CD8-positive, alpha-beta memory T cell (primary cell): ENCODE data around the gene ORAI3. TPM values are rescaled to one million over a fixed set of nuclear protein-coding genes. Genes with fewer than 3 reads are reported as not detected.

Experiments used
- CTCF ChIA-PET: fragments of 350-600 bp; sonication (Branson Sonifier 250); formaldehyde crosslinking; loops from one replicate; lab custom pipeline; 2021; ENCODE audit warnings: antibody characterized with exemption; lab: Charles Lee
- POLR2A ChIA-PET: fragments of 350-600 bp; sonication (Branson Sonifier 250); formaldehyde crosslinking; loops from one replicate; lab custom pipeline; 2021; ENCODE audit warnings: antibody characterized with exemption; lab: Charles Lee
- DNase-seq, 5 donors: peaks; one replicate each; pipeline versions ENCODE4 v3.0.0 to v3.0.0-alpha.2; 2020 to 2022; ENCODE audit warnings: mixed read lengths in 1 of 5
- H3K27ac ChIP-seq: one replicate; pipeline ENCODE4 v1.7.0; 2013; ENCODE audit warnings: low read depth, mild to moderate bottlenecking, low read length, moderate library complexity
- H3K27me3 ChIP-seq: 2 replicates; pipeline ENCODE4 v1.7.0; 2013; ENCODE audit warnings: low read length, mild to moderate bottlenecking; ENCODE audit not compliant: insufficient read depth, poor library complexity, severe bottlenecking
- H3K36me3 ChIP-seq: 2 replicates; pipeline ENCODE4 v1.7.0; 2013; ENCODE audit warnings: mild to moderate bottlenecking, low read length, moderate library complexity; ENCODE audit not compliant: insufficient read depth
- H3K4me1 ChIP-seq: 2 replicates; pipeline ENCODE4 v1.7.0; 2013; ENCODE audit warnings: mild to moderate bottlenecking, low read length, moderate library complexity; ENCODE audit not compliant: insufficient read depth
- H3K4me3 ChIP-seq: 2 replicates; pipeline ENCODE4 v1.7.0; 2013; ENCODE audit warnings: mild to moderate bottlenecking, low read length
- H3K9me3 ChIP-seq: 2 replicates; pipeline ENCODE4 v1.7.0; 2013; ENCODE audit warnings: mild to moderate bottlenecking, low read length
- H3K27ac Mint-ChIP-seq, 8 donors: one replicate each; pipeline ENCODE4 v1.8.0; 2020 to 2021; ENCODE audit warnings: mixed read lengths in 8 of 8, mild to moderate bottlenecking in 6 of 8, inconsistent platforms in 3 of 8, moderate library complexity in 3 of 8
- H3K27me3 Mint-ChIP-seq, 2 donors: one replicate each; pipeline ENCODE4 v1.8.0; 2020 to 2021; ENCODE audit warnings: mixed read lengths in 2 of 2, mild to moderate bottlenecking in 1 of 2, moderate library complexity in 1 of 2
- H3K36me3 Mint-ChIP-seq, 3 donors: one replicate each; pipeline ENCODE4 v1.8.0; 2020 to 2021; ENCODE audit warnings: mixed read lengths in 3 of 3, inconsistent platforms in 1 of 3, mild to moderate bottlenecking in 1 of 3
- H3K4me1 Mint-ChIP-seq, 3 donors: one replicate each; pipeline ENCODE4 v1.8.0; 2020 to 2021; ENCODE audit warnings: mixed read lengths in 3 of 3, inconsistent platforms in 1 of 3, mild to moderate bottlenecking in 1 of 3
- H3K4me3 Mint-ChIP-seq, 7 donors: one replicate each; pipeline ENCODE4 v1.8.0; 2020 to 2021; ENCODE audit warnings: mixed read lengths in 7 of 7, mild to moderate bottlenecking in 6 of 7, moderate library complexity in 4 of 7, inconsistent platforms in 2 of 7
- H3K9me3 Mint-ChIP-seq, 5 donors: one replicate each; pipeline ENCODE4 v1.8.0; 2020 to 2022; ENCODE audit warnings: mixed read lengths in 5 of 5, mild to moderate bottlenecking in 3 of 5, moderate library complexity in 2 of 5, inconsistent platforms in 1 of 5
- polyA plus RNA-seq: library from polyadenylated mRNA; unstranded; fragments of 300-500 nt; fragmentation: Illumina TruSeq; gene quantifications from one replicate; pipeline ENCODE4 v1.2.3, GENCODE V29; 2021
- total RNA-seq, 2 experiments: library from RNA; stranded (reverse); gene quantifications; one replicate each; pipeline ENCODE4 v1.2.3, GENCODE V29; 2021

ORAI3 gene
- total and polyA plus RNA-seq, 3 experiments from 2014 or later: 8.5 to 25.8 (median 8.8) TPM

GRCh38 chr16:30958175-30959079 is 9.6 kb downstream of the ORAI3 start:
- Histone ChIP-seq H3K27me3 (no peaks in the 10 kb centered on the region), H3K4me1 (peaks cover 24% of the 10 kb centered on the region), H3K27ac (peak overlapping the region; percentile 57), H3K9me3 (no peaks in the 10 kb centered on the region), H3K36me3 (peaks cover 29% of the 10 kb centered on the region), H3K4me3 (peak overlapping the region; percentile 40)
- H3K4me3 Mint-ChIP-seq: peak overlapping the region; percentile 85 to 93 (median 88)
- peak in 1 of 5 donors; percentile 57 for DNase-seq
- H3K27ac Mint-ChIP-seq: peak overlapping the region; percentile 84 to 96 (median 93)
- H3K4me1 Mint-ChIP-seq: peaks cover 27 to 44% (median 28%) of the 10 kb centered on the region in 3 donors
- no peaks in the 10 kb centered on the region for H3K27me3 Mint-ChIP-seq
- peaks cover 0 to 52% (median 14%) of the 10 kb centered on the region in 3 donors for H3K36me3 Mint-ChIP-seq
- CTCF ChIA-PET: interaction anchor here (0.9 to 1.0 kb wide), 3 partner anchors 26 to 145 kb away, joined by 3 to 5 read pairs (median 4); partner anchors contain the start of gene HSD3B7
- POLR2A ChIA-PET: interaction anchor here (1.1 kb wide), 1 partner anchor 184 kb away, joined by 4 read pairs; no protein-coding TSS in a partner anchor
- no peaks in the 10 kb centered on the region for H3K9me3 Mint-ChIP-seq

GRCh38 chr16:30961384-30961783 is 12.5 kb downstream of the ORAI3 start:
- H3K4me3 Mint-ChIP-seq: peak overlapping the region in 1 of 7 donors; percentile 67
- ChIA-PET CTCF (no interaction called here), POLR2A (no interaction called here)
- no peaks in the 10 kb centered on the region for H3K9me3 Mint-ChIP-seq
- Histone ChIP-seq H3K36me3 (peaks cover 35% of the 10 kb centered on the region), H3K27me3 (no peaks in the 10 kb centered on the region), H3K27ac (no peak overlapping the region), H3K4me1 (peaks cover 23% of the 10 kb centered on the region), H3K4me3 (no peak overlapping the region), H3K9me3 (no peaks in the 10 kb centered on the region)
- H3K27ac Mint-ChIP-seq: peak overlapping the region in 1 of 8 donors; percentile 96
- DNase-seq: no peak
- H3K36me3 Mint-ChIP-seq: peaks cover 0 to 79% (median 20%) of the 10 kb centered on the region in 3 donors
- peaks cover 23 to 39% (median 25%) of the 10 kb centered on the region in 3 donors for H3K4me1 Mint-ChIP-seq
- H3K27me3 Mint-ChIP-seq: no peaks in the 10 kb centered on the region

- Histone ChIP-seq H3K27me3 (no peaks in the 10 kb centered on the region), H3K27ac (no peak overlapping the region), H3K4me1 (peaks cover 10% of the 10 kb centered on the region), H3K36me3 (peaks cover 39% of the 10 kb centered on the region), H3K4me3 (no peak overlapping the region), H3K9me3 (no peaks in the 10 kb centered on the region)
- peaks cover 6 to 86% (median 27%) of the 10 kb centered on the region in 3 donors for H3K36me3 Mint-ChIP-seq
- POLR2A ChIA-PET: no interaction called here
- H3K9me3 Mint-ChIP-seq: no peaks in the 10 kb centered on the region
- peaks cover 15 to 26% (median 20%) of the 10 kb centered on the region in 3 donors for H3K4me1 Mint-ChIP-seq
- CTCF ChIA-PET: interaction anchor here (0.9 to 1.6 kb wide), 3 partner anchors 22 to 497 kb away, joined by 3 to 4 read pairs (median 3); no protein-coding TSS in a partner anchor
- no peak for DNase-seq
- no peak overlapping the region for H3K4me3 Mint-ChIP-seq
- peak overlapping the region in 1 of 8 donors; percentile 23 for H3K27ac Mint-ChIP-seq
- no peaks in the 10 kb centered on the region for H3K27me3 Mint-ChIP-seq
Measured at GRCh38 chr16:30963925-30964511, 15.2 kb downstream of the ORAI3 start.

GRCh38 chr16:30964574-30965226 is 15.8 kb downstream of the ORAI3 start:
- DNase-seq: no peak
- H3K4me3 ChIP-seq: no peak overlapping the region
- no peak overlapping the region for H3K27ac ChIP-seq
- peaks cover 8 to 19% (median 13%) of the 10 kb centered on the region in 3 donors for H3K4me1 Mint-ChIP-seq
- H3K36me3 ChIP-seq: peaks cover 44% of the 10 kb centered on the region
- no peaks in the 10 kb centered on the region for H3K9me3 ChIP-seq
- ChIA-PET POLR2A (no interaction called here), CTCF (interaction anchor here (0.9 to 1.6 kb wide), 3 partner anchors 23 to 497 kb away, joined by 3 to 4 read pairs (median 3); no protein-coding TSS in a partner anchor)
- peaks cover 6 to 86% (median 28%) of the 10 kb centered on the region in 3 donors for H3K36me3 Mint-ChIP-seq
- H3K27me3 Mint-ChIP-seq: no peaks in the 10 kb centered on the region
- peak overlapping the region in 1 of 8 donors; percentile 23 for H3K27ac Mint-ChIP-seq
- peaks cover 5% of the 10 kb centered on the region for H3K4me1 ChIP-seq
- no peak overlapping the region for H3K4me3 Mint-ChIP-seq
- H3K9me3 Mint-ChIP-seq: no peaks in the 10 kb centered on the region
- H3K27me3 ChIP-seq: no peaks in the 10 kb centered on the region

GRCh38 chr16:30965436-30965835 is 16.6 kb downstream of the ORAI3 start:
- H3K9me3 Mint-ChIP-seq: no peaks in the 10 kb centered on the region
- H3K9me3 ChIP-seq: no peaks in the 10 kb centered on the region
- no peaks in the 10 kb centered on the region for H3K4me1 ChIP-seq
- no peak overlapping the region for H3K4me3 Mint-ChIP-seq
- peaks cover under 1 to 12% (median 6%) of the 10 kb centered on the region in 3 donors for H3K4me1 Mint-ChIP-seq
- CTCF ChIA-PET: interaction anchor here (1.6 kb wide), 1 partner anchor 177 kb away, joined by 3 read pairs; no protein-coding TSS in a partner anchor
- H3K27ac Mint-ChIP-seq: peak overlapping the region in 1 of 8 donors; percentile 43
- POLR2A ChIA-PET: no interaction called here
- peaks cover 38% of the 10 kb centered on the region for H3K36me3 ChIP-seq
- DNase-seq: no peak
- no peaks in the 10 kb centered on the region for H3K27me3 ChIP-seq
- H3K4me3 ChIP-seq: no peak overlapping the region
- H3K36me3 Mint-ChIP-seq: peaks cover 8 to 81% (median 22%) of the 10 kb centered on the region in 3 donors
- no peak overlapping the region for H3K27ac ChIP-seq
- no peaks in the 10 kb centered on the region for H3K27me3 Mint-ChIP-seq

GRCh38 chr16:30966033-30966619 is 17.3 kb downstream of the ORAI3 start:
- peaks cover 14 to 83% (median 25%) of the 10 kb centered on the region in 3 donors for H3K36me3 Mint-ChIP-seq
- peaks cover 42% of the 10 kb centered on the region for H3K36me3 ChIP-seq
- POLR2A ChIA-PET: no interaction called here

GRCh38 chr16:30967795-30968194 is 18.9 kb downstream of the ORAI3 start:
- Histone ChIP-seq H3K4me1 (no peaks in the 10 kb centered on the region), H3K27ac (no peak overlapping the region), H3K27me3 (no peaks in the 10 kb centered on the region), H3K4me3 (no peak overlapping the region), H3K36me3 (peaks cover 43% of the 10 kb centered on the region), H3K9me3 (no peaks in the 10 kb centered on the region)
- DNase-seq: no peak
- H3K4me3 Mint-ChIP-seq: peak overlapping the region in 1 of 7 donors; percentile 40
- H3K27ac Mint-ChIP-seq: peak overlapping the region in 3 of 8 donors; percentile 33 to 69 (median 37)
- no peaks in the 10 kb centered on the region for H3K9me3 Mint-ChIP-seq
- H3K27me3 Mint-ChIP-seq: no peaks in the 10 kb centered on the region
- POLR2A ChIA-PET: no interaction called here
- CTCF ChIA-PET: interaction anchor here (1.5 kb wide), 1 partner anchor 26 kb away, joined by 5 read pairs; no protein-coding TSS in a partner anchor
- peaks cover 18 to 84% (median 27%) of the 10 kb centered on the region in 3 donors for H3K36me3 Mint-ChIP-seq
- H3K4me1 Mint-ChIP-seq: peaks cover 0 to 9% (median 5%) of the 10 kb centered on the region in 3 donors

More at GRCh38 chr16:30966033-30966619, 17.3 kb downstream of the ORAI3 start:
- Histone ChIP-seq H3K9me3 (no peaks in the 10 kb centered on the region), H3K27me3 (no peaks in the 10 kb centered on the region), H3K4me3 (no peak overlapping the region), H3K27ac (no peak overlapping the region), H3K4me1 (no peaks in the 10 kb centered on the region)
- Mint-ChIP-seq H3K4me1 (peaks cover 0 to 11% (median 5%) of the 10 kb centered on the region in 3 donors), H3K9me3 (no peaks in the 10 kb centered on the region), H3K27ac (peak overlapping the region in 2 of 8 donors; percentile 65 to 70), H3K27me3 (no peaks in the 10 kb centered on the region), H3K4me3 (no peak overlapping the region)
- DNase-seq: no peak
- CTCF ChIA-PET: interaction anchor here (1.5 kb wide), 1 partner anchor 18 kb away, joined by 3 read pairs; no protein-coding TSS in a partner anchor
